Karpas-422 (cell line): Measurements from ENCODE around the gene KBTBD3. TPM values are rescaled to one million over a fixed set of nuclear protein-coding genes. Genes with fewer than 3 reads are reported as not detected.

ENCODE experiments used
- DNase-seq: peaks from one replicate; pipeline ENCODE4 v3.0.0-alpha.2; 2015
- H2AFZ ChIP-seq: fragments of 200-600 bp; sonication (generic); 2 replicates; pipeline ENCODE4 v1.6.1; 2014; ENCODE audit warnings: antibody characterized with exemption, low read length, mixed read lengths
- H3K27ac ChIP-seq: fragments of 200-600 bp; sonication (generic); 2 replicates; pipeline ENCODE4 v1.5.1; 2014; ENCODE audit warnings: mild to moderate bottlenecking, low read length, moderate library complexity
- H3K27me3 ChIP-seq: fragments of 200-600 bp; sonication (generic); 2 replicates; pipeline ENCODE4 v1.6.1; 2014; ENCODE audit warnings: low read length, mixed read lengths
- H3K36me3 ChIP-seq: fragments of 200-600 bp; sonication (generic); 2 replicates; pipeline ENCODE4 v1.6.1; 2014; ENCODE audit warnings: low read length, mixed read lengths; ENCODE audit not compliant: insufficient read depth
- H3K4me1 ChIP-seq: fragments of 200-600 bp; sonication (generic); 2 replicates; pipeline ENCODE4 v1.6.1; 2014; ENCODE audit warnings: mild to moderate bottlenecking, low read length, mixed read lengths
- H3K4me2 ChIP-seq: fragments of 200-600 bp; sonication (generic); 2 replicates; pipeline ENCODE4 v1.6.1; 2014; ENCODE audit warnings: low read length, low read depth, mild to moderate bottlenecking; ENCODE audit not compliant: poor library complexity, severe bottlenecking
- H3K4me3 ChIP-seq: fragments of 200-600 bp; sonication (generic); 2 replicates; pipeline ENCODE4 v1.5.1; 2014; ENCODE audit warnings: mild to moderate bottlenecking, antibody characterized with exemption, low read length, mixed read lengths
- H3K79me2 ChIP-seq: fragments of 200-600 bp; sonication (generic); 2 replicates; pipeline ENCODE4 v1.6.1; 2014; ENCODE audit warnings: mild to moderate bottlenecking, low read length, mixed read lengths
- H3K9ac ChIP-seq: fragments of 200-600 bp; sonication (generic); 2 replicates; pipeline ENCODE4 v1.6.0; 2014; ENCODE audit warnings: low read length
- H3K9me2 ChIP-seq: fragments of 200-600 bp; sonication (generic), shearing (Covaris generic); replicated peaks from 2 replicates; pipeline ENCODE4 v1.6.0; 2014; ENCODE audit warnings: mild to moderate bottlenecking, low read length, moderate library complexity; ENCODE audit not compliant: insufficient read depth
- H3K9me3 ChIP-seq: fragments of 300-700, 200-600 bp; sonication (generic); 2 replicates; pipeline ENCODE4 v1.6.1; 2014; ENCODE audit warnings: low read length, mixed read lengths
- H4K20me1 ChIP-seq: fragments of 200-600 bp; sonication (generic); 2 replicates; pipeline ENCODE4 v1.6.1; 2014; ENCODE audit warnings: mild to moderate bottlenecking, antibody characterized with exemption, low read length, low read depth; ENCODE audit not compliant: insufficient read depth
- total RNA-seq: library from RNA; depleted of rRNA; stranded (reverse); fragments of >200 nt; shearing (Covaris generic); gene quantifications from 2 replicates; pipeline ENCODE4 v1.2.3, GENCODE V29; 2014; ENCODE audit warnings: low replicate concordance

The KBTBD3 gene
- total RNA-seq, 1 experiment from 2014 or later, result 13.2 TPM

DNA sequence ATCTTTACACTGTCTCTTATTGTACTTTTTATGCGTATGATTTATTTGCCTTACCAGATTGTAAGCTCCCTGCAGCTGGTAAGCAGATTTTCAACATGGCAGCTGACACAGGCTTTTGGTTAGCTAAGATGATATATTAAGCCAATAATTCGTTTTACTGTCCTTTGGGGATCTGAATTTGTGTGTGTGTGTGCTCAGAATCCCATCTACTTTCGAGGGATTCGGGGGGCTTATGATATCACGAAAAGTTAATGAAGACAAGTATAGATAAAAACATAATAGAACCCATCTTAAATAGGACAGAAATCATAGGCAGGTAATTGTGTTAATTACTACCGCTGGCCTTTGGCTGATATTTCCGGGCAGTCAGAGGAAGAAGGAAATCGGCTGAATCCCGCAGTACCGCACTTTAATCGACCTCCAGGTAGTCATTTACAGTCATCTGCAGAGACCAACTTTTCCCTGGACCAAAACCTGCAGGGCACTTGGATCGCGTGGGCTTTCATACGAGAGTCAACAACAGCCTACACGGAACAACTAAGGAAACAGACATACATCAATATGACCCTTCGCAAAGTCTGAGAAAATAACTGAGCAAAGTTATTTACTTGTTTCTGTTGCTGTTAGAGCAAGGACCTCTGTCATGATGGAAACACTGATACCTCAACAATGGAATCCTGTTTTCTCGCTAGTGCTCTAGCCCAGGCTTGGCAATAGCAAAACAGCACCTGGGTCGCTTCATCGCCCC, 802 bp downstream of the KBTBD3 start:
- H3K4me1 ChIP-seq, result peaks cover 42% of the 10 kb centered on the region
- peak overlapping the region; percentile 70 for H3K4me3 ChIP-seq
- H3K79me2 ChIP-seq, result peaks cover 39% of the 10 kb centered on the region
- peaks cover 6% of the 10 kb centered on the region; the same call in 1 of the 2 replicates for H4K20me1 ChIP-seq
- H2AFZ ChIP-seq, result peak overlapping the region; percentile 94
- peak overlapping the region; percentile 89 for H3K4me2 ChIP-seq
- H3K9me2 ChIP-seq, result no peaks in the 10 kb centered on the region
- peak; percentile 66 for DNase-seq
- H3K9ac ChIP-seq, result peak overlapping the region; percentile 69
- peak overlapping the region; percentile 4; the same call in 1 of the 2 replicates for H3K27ac ChIP-seq
- H3K27me3 ChIP-seq, result no peaks in the 10 kb centered on the region
- H3K36me3 ChIP-seq, result peaks cover 22% of the 10 kb centered on the region
- no peaks in the 10 kb centered on the region for H3K9me3 ChIP-seq

DNA sequence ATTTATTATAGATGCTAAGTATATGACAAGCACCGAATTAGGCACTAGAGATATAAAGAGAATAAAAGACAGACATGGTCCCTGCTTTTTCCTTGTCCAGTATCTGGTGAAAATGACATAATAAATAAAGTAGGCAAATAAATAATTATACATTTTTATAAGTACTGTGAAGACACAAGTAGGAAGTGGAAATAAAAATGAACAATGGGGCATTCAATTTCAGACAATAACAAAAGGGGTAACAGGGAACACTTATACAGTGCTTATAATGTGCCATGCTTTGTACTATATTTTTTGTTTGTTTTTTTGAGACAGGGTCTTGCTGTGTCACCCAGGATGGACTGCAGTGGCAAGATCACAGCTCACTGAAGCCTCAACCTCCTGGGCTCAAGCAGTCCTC, 4.3 kb downstream of the KBTBD3 start:
- H3K4me2 ChIP-seq, result no peak overlapping the region
- no peak overlapping the region for H3K27ac ChIP-seq
- no peak overlapping the region for H3K4me3 ChIP-seq
- peaks cover 10% of the 10 kb centered on the region for H3K4me1 ChIP-seq
- H3K79me2 ChIP-seq, result peaks cover 3% of the 10 kb centered on the region
- DNase-seq, result no peak
- H3K9me2 ChIP-seq, result no peaks in the 10 kb centered on the region
- no peaks in the 10 kb centered on the region for H3K27me3 ChIP-seq
- H3K9me3 ChIP-seq, result no peaks in the 10 kb centered on the region
- H3K9ac ChIP-seq, result no peak overlapping the region
- no peak overlapping the region for H2AFZ ChIP-seq
- H3K36me3 ChIP-seq, result no peaks in the 10 kb centered on the region
- H4K20me1 ChIP-seq, result peaks cover 6% of the 10 kb centered on the region

DNA sequence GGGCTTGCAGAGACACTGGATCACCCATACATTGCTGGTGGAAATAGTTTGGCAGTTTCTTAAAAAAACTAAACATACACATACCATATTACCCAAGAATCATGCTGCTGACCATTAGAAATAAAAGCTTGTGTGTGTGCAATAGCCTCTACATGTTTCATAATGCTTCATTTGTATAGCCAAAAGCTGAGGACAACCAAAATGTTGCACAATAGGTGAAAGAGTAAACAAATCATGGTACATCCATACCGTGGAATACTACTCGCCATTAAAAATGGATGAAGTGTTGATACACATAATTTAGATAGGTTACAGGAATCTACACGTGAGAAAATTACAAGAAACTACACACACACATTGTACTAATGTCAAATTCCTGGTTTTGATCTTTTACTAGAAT, 6.5 kb downstream of the KBTBD3 start:
- H2AFZ ChIP-seq, result no peak overlapping the region
- H3K4me2 ChIP-seq, result no peak overlapping the region
- DNase-seq, result no peak
- peaks cover 6% of the 10 kb centered on the region; the same call in 1 of the 2 replicates for H4K20me1 ChIP-seq
- H3K79me2 ChIP-seq, result no peaks in the 10 kb centered on the region
- no peak overlapping the region for H3K9ac ChIP-seq
- no peak overlapping the region for H3K4me3 ChIP-seq
- no peaks in the 10 kb centered on the region for H3K9me3 ChIP-seq
- H3K4me1 ChIP-seq, result peaks cover under 1% of the 10 kb centered on the region; the same call in 1 of the 2 replicates
- no peaks in the 10 kb centered on the region for H3K36me3 ChIP-seq
- H3K9me2 ChIP-seq, result no peaks in the 10 kb centered on the region
- H3K27ac ChIP-seq, result no peak overlapping the region
- no peaks in the 10 kb centered on the region; the same call in 1 of the 2 replicates for H3K27me3 ChIP-seq

DNA sequence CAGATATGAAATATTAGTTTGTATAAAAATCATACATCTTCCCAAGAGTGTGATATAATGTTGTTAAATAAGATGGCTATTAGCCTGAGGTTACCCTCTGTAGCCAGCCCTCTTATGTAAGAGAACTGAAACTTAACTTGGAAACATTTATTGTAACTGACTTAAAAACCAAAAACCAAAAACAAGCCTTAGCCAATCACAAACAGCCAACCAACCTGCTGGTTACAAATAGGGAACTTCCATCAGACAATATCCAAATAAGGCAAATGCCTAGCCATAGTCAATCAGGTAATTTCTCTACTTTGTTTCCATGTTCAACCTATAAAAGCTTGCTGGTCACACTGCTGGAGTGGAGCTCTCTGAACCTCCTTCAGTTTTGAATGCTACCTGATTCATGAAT, 14.1 kb downstream of the KBTBD3 start:
- Histone ChIP-seq H3K4me1 (no peaks in the 10 kb centered on the region), H4K20me1 (peaks cover 11% of the 10 kb centered on the region; the same call in 1 of the 2 replicates)

GRCh38 chr11:106061954-106062949, 14.9 kb downstream of the KBTBD3 start:
- no peaks in the 10 kb centered on the region for H3K79me2 ChIP-seq
- H3K36me3 ChIP-seq, result no peaks in the 10 kb centered on the region
- no peak overlapping the region for H3K4me2 ChIP-seq
- no peak for DNase-seq
- no peak overlapping the region for H3K9ac ChIP-seq
- H3K4me1 ChIP-seq, result no peaks in the 10 kb centered on the region
- peaks cover 11% of the 10 kb centered on the region; the same call in 1 of the 2 replicates for H4K20me1 ChIP-seq
- H2AFZ ChIP-seq, result no peak overlapping the region
- no peak overlapping the region for H3K27ac ChIP-seq
- H3K27me3 ChIP-seq, result no peaks in the 10 kb centered on the region; the same call in 1 of the 2 replicates
- H3K9me3 ChIP-seq, result no peaks in the 10 kb centered on the region
- no peaks in the 10 kb centered on the region for H3K9me2 ChIP-seq
- H3K4me3 ChIP-seq, result no peak overlapping the region

More for the DNA sequence above, 14.1 kb downstream of the KBTBD3 start:
- Histone ChIP-seq H3K9me2 (no peaks in the 10 kb centered on the region), H2AFZ (no peak overlapping the region), H3K27ac (no peak overlapping the region), H3K4me2 (no peak overlapping the region), H3K9me3 (no peaks in the 10 kb centered on the region), H3K27me3 (no peaks in the 10 kb centered on the region; the same call in 1 of the 2 replicates), H3K79me2 (no peaks in the 10 kb centered on the region), H3K9ac (no peak overlapping the region), H3K36me3 (no peaks in the 10 kb centered on the region), H3K4me3 (no peak overlapping the region)
- DNase-seq, result no peak

DNA sequence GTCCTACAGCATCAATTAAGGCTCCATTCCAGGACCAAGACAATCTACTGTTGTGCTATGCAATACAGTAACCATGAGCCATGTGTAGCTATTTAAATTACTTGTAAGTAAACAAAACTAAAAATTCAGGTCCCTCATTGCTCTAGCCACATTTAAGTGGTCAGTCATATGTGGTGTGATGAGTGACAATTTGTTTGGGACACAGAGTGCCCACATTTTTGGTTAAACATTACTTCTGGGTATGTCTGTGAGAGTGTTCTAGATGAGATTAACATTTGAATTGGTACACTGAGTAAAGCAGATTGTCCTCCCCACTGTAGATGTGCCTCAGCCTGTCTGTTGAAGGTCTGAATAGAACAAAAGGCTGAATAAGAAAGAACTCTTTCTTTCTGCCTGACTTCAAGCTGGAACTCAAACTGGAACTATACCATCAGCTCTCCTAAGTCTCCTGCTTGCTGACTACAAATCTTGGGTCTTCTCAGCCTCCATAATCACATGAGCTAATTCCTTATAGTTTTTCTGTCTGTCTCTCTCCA, 15.8 kb downstream of the KBTBD3 start:
- no peak overlapping the region for H3K4me3 ChIP-seq
- H3K4me1 ChIP-seq, result 0 out of 2 replicates have a peak, but pooled peaks cover 1% of the 10 kb centered on the region
- H2AFZ ChIP-seq, result no peak overlapping the region
- H3K27me3 ChIP-seq, result no peaks in the 10 kb centered on the region; the same call in 1 of the 2 replicates
- no peaks in the 10 kb centered on the region for H3K79me2 ChIP-seq
- peaks cover 11% of the 10 kb centered on the region; the same call in 1 of the 2 replicates for H4K20me1 ChIP-seq
- no peak overlapping the region for H3K4me2 ChIP-seq
- no peaks in the 10 kb centered on the region for H3K9me3 ChIP-seq
- no peak overlapping the region for H3K9ac ChIP-seq
- H3K27ac ChIP-seq, result no peak overlapping the region
- no peaks in the 10 kb centered on the region for H3K36me3 ChIP-seq
- H3K9me2 ChIP-seq, result no peaks in the 10 kb centered on the region
- no peak for DNase-seq

DNA sequence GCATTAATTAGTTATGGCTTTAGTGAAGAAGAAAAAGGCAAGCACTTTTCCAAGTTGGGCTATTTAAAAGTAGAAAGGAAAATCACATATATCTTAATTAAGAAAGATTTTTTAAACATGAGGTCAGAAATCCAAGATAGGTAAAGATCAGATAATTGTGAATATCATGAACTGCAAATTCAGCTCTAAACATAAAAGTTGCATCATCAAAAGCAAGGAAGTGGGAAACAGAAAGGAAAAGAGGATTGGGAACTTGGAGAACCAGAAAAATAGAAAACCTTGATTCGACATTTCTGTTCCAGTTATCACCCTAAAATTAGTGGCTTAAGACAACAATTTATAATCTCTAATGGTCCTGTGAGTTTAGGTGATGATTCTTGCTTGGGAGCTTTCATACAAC, 17.5 kb downstream of the KBTBD3 start:
- Histone ChIP-seq H2AFZ (no peak overlapping the region), H3K79me2 (no peaks in the 10 kb centered on the region), H4K20me1 (peaks cover 11% of the 10 kb centered on the region; the same call in 1 of the 2 replicates), H3K27me3 (no peaks in the 10 kb centered on the region), H3K9me3 (no peaks in the 10 kb centered on the region), H3K4me2 (no peak overlapping the region), H3K9me2 (no peaks in the 10 kb centered on the region), H3K36me3 (no peaks in the 10 kb centered on the region), H3K4me3 (no peak overlapping the region), H3K27ac (no peak overlapping the region), H3K4me1 (0 out of 2 replicates have a peak, but pooled peaks cover 2% of the 10 kb centered on the region), H3K9ac (no peak overlapping the region)
- DNase-seq, result no peak
